K562 (cell line): Measurements from ENCODE around the gene SSBP1. TPM values are rescaled to one million over a fixed set of nuclear protein-coding genes. Genes with fewer than 3 reads are reported as not detected.

Experiments used
- ATAC-seq: fragments of 200-7000 bp; cut with Tn5 transposase; 3 replicates; pipeline ENCODE4 v1.9.1; 2020; ENCODE audit warnings: moderate library complexity
- BruUV-seq: library from RNA; stranded (reverse); fragments of 400-500 nt; replicated peaks from 2 replicates; lab custom pipeline; 2021; lab: Mats Ljungman, UMichigan
- CTCF ChIA-PET: fragments of 300-600 bp; formaldehyde crosslinking; extraction: SDS; loops from one replicate; lab custom pipeline; 2021; ENCODE audit warnings: low intra/inter-chr PET ratio; lab: Yijun Ruan, JAX
- POLR2A ChIA-PET: fragments of 300-600, 350-650 bp; sonication (Branson Sonifier 250); formaldehyde crosslinking; extraction: SDS; loops from one replicate; lab custom pipeline; 2021; ENCODE audit warnings: antibody characterized with exemption, inconsistent platforms; lab: Yijun Ruan, JAX
- DNase-seq, 4 experiments: peaks; one replicate each; pipeline versions ENCODE4 v3.0.0 to v3.0.0-alpha.2; 2011 to 2018; ENCODE audit warnings: low spot score in 3 of 4, mixed read lengths in 3 of 4; ENCODE audit errors: extremely low read depth in 1 of 4
- FAIRE-seq: peaks from 2 replicates; lab custom pipeline; 2011; peaks lifted over from hg19 to GRCh38; lab: Jason Lieb, UNC
- H2AFZ ChIP-seq: 2 replicates; pipeline ENCODE4 v1.6.0; 2011; ENCODE audit warnings: low read depth, low read length, control low read depth, inconsistent platforms
- H3K27ac ChIP-seq: fragments of 200-600 bp; 3 replicates; pipeline ENCODE4 v1.8.0; 2011; ENCODE audit warnings: low read depth, mild to moderate bottlenecking, control low read depth, inconsistent platforms, low read length, moderate library complexity, mixed read lengths; ENCODE audit errors: extremely low read depth
- H3K27me3 ChIP-seq, 2 experiments: fragments of 300-600 bp in 1 of 2; 2 replicates in 1 of 2; 3 replicates in 1 of 2; pipeline versions ENCODE4 v1.6.0 to v1.8.0; 2011; ENCODE audit warnings: inconsistent platforms in 2 of 2, low read length in 2 of 2, mild to moderate bottlenecking in 1 of 2, mixed read lengths in 1 of 2, moderate library complexity in 1 of 2; ENCODE audit not compliant: control insufficient read depth in 2 of 2, insufficient read depth in 2 of 2
- H3K36me3 ChIP-seq: fragments of 300-600 bp; 3 replicates; pipeline ENCODE4 v1.8.0; 2011; ENCODE audit warnings: mild to moderate bottlenecking, low read length, inconsistent platforms; ENCODE audit not compliant: control insufficient read depth, insufficient read depth
- H3K4me1 ChIP-seq, 2 experiments: fragments of 200-600 bp in 1 of 2; replicated peaks in 1 of 2; 2 replicates in 1 of 2; 3 replicates in 1 of 2; pipeline versions ENCODE4 v1.5.1 to v1.8.0; 2011; ENCODE audit warnings: inconsistent platforms in 2 of 2, low read length in 2 of 2, mild to moderate bottlenecking in 1 of 2, mixed read lengths in 1 of 2, moderate library complexity in 1 of 2; ENCODE audit not compliant: control insufficient read depth in 2 of 2, insufficient read depth in 2 of 2
- H3K4me2 ChIP-seq: 2 replicates; pipeline ENCODE4 v1.6.1; 2011; ENCODE audit warnings: low read length, control low read depth, inconsistent platforms, mixed read lengths; ENCODE audit not compliant: insufficient read depth
- H3K4me3 ChIP-seq: fragments of 200-600 bp; sonication (generic), shearing (Covaris generic); 2 replicates; pipeline ENCODE4 v1.5.1; 2016; ENCODE audit warnings: control low read depth, inconsistent platforms
- H3K79me2 ChIP-seq: fragments of 200-600 bp; 3 replicates; pipeline ENCODE4 v1.8.0; 2011; ENCODE audit warnings: low read length, inconsistent platforms; ENCODE audit not compliant: control insufficient read depth, insufficient read depth
- H3K9ac ChIP-seq, 2 experiments: 2 replicates each; pipeline versions ENCODE4 v1.6.0 to v1.6.1; 2011; ENCODE audit warnings: low read depth in 2 of 2, low read length in 2 of 2, control low read depth in 1 of 2, inconsistent platforms in 1 of 2, mild to moderate bottlenecking in 1 of 2, mixed read lengths in 1 of 2; ENCODE audit not compliant: insufficient read depth in 1 of 2
- H3K9me1 ChIP-seq: one replicate; pipeline ENCODE4 v1.6.0; 2011; ENCODE audit warnings: inconsistent platforms, mild to moderate bottlenecking, low read length, moderate library complexity; ENCODE audit not compliant: control insufficient read depth, insufficient read depth
- H3K9me3 ChIP-seq: replicated peaks from 2 replicates; pipeline ENCODE4 v1.5.1; 2011; ENCODE audit warnings: low read depth, low read length, inconsistent platforms; ENCODE audit not compliant: control insufficient read depth, insufficient read depth
- H4K20me1 ChIP-seq: replicated peaks from 2 replicates; pipeline ENCODE4 v1.6.1; 2011; ENCODE audit warnings: low read length, inconsistent platforms, mixed read lengths; ENCODE audit not compliant: control insufficient read depth, insufficient read depth
- AFF4 ChIP-seq: sonication (generic); formaldehyde crosslinking; IDR thresholded peaks from 2 replicates; pipeline ENCODE4 v1.8.0; 2023; ENCODE audit warnings: mild to moderate bottlenecking, missing genetic modification reagents
- MCM5 ChIP-seq: fragments of 450-650 bp; IDR thresholded peaks from 2 replicates; pipeline ENCODE4 v1.6.1; 2016; ENCODE audit warnings: low read depth
- MYC ChIP-seq, 2 experiments: fragments of 250-450 bp in 1 of 2; sonication (Bioruptor Pico) in 1 of 2; IDR thresholded peaks; 2 replicates each; pipeline versions ENCODE4 v1.5.1 to v1.6.1; 2012 to 2021; ENCODE audit warnings: low read depth in 2 of 2, borderline replicate concordance in 1 of 2, improper control_type of control experiment in 1 of 2, low read length in 1 of 2, mild to moderate bottlenecking in 1 of 2, moderate library complexity in 1 of 2
- TAF1 ChIP-seq: IDR thresholded peaks from 2 replicates; pipeline ENCODE4 v1.6.1; 2011; ENCODE audit warnings: mild to moderate bottlenecking, low read length, moderate library complexity; ENCODE audit not compliant: insufficient read depth, control insufficient read depth, severe bottlenecking; ENCODE audit errors: extremely low read depth
- TEAD2 ChIP-seq: fragments of 450-650 bp; IDR thresholded peaks from 2 replicates; pipeline ENCODE4 v1.6.1; 2016; ENCODE audit warnings: missing genetic modification characterization, control low read depth, missing compliant biosample characterization
- TEAD4 ChIP-seq, 2 experiments: sonication (generic) in 1 of 2; formaldehyde crosslinking in 1 of 2; IDR thresholded peaks; 2 replicates each; pipeline versions ENCODE4 v1.6.1 to v1.8.0; 2012 to 2022; ENCODE audit warnings: borderline replicate concordance in 1 of 2, inconsistent platforms in 1 of 2, low read length in 1 of 2, mild to moderate bottlenecking in 1 of 2, missing genetic modification reagents in 1 of 2
- TFE3 ChIP-seq: fragments of 450-650 bp; formaldehyde crosslinking; IDR thresholded peaks from 2 replicates; pipeline ENCODE4 v1.4.0; 2020; ENCODE audit warnings: mild to moderate bottlenecking, mixed read lengths
- ZNF140 ChIP-seq: fragments of 250-450 bp; sonication (Bioruptor Pico); IDR thresholded peaks from 2 replicates; pipeline ENCODE4 v1.8.0; 2021; ENCODE audit warnings: moderate library complexity, mild to moderate bottlenecking, inconsistent platforms
- ZNF644 ChIP-seq: fragments of 200-800 bp; sonication (Bioruptor generic); IDR thresholded peaks from 2 replicates; pipeline ENCODE4 v1.6.1; 2016; ENCODE audit warnings: low read depth, missing genetic modification characterization, missing compliant biosample characterization
- WGBS: fragments of 100-300 bp; shearing (Covaris generic); methylation state at CpG from one replicate; pipeline ENCODE4 v1.1.6; 2016; ENCODE audit warnings: low coverage, mixed read lengths; ENCODE audit not compliant: insufficient coverage; ENCODE audit errors: missing lambda C conversion rate; 5-methylcytosine and 5-hydroxymethylcytosine counted together
- in situ Hi-C: fragments of 300-500 bp; cut with MboI; formaldehyde crosslinking; loops from 4 replicates; pipeline ENCODE4 v1.15.0; 2018; ENCODE audit warnings: inconsistent platforms, mixed read lengths
- intact Hi-C: fragments of 100-400 bp; cut with micrococcal nuclease; formaldehyde crosslinking; loops from 2 replicates; pipeline ENCODE4 v1.14.2; 2022
- polyA plus RNA-seq, 8 experiments: library from polyadenylated mRNA; depleted of rRNA in 4 of 8; stranded (reverse) in 5 of 8; unstranded in 3 of 8; fragments of >200 nt; fragmentation: Nextera tagmentation in 2 of 8; fragmentation: Illumina TruSeq in 1 of 8; extraction: Ambion mirVana in 2 of 8; extraction: Trizol in 1 of 8; gene quantifications; 2 replicates each; pipeline versions ENCODE4 v1.2.1 to v1.2.3, GENCODE V29; 2011 to 2014; ENCODE audit warnings: inconsistent platforms in 1 of 8, missing spikeins in 1 of 8
- total RNA-seq, 7 experiments: library from RNA; depleted of rRNA in 6 of 7; stranded (reverse); fragments of >200 nt in 6 of 7; fragmentation: Illumina TruSeq in 2 of 7; extraction: Trizol in 2 of 7; gene quantifications; 2 replicates each; pipeline versions ENCODE4 v1.2.1 to v1.2.3, GENCODE V29; 2011 to 2021; ENCODE audit warnings: low replicate concordance in 1 of 7

The SSBP1 gene
- total and polyA plus RNA-seq, 9 of the 15 experiments (the other 6 are each of a cell fraction or from before 2014, with no cell fraction given), result 404 to 1,996 (median 835) TPM

GRCh38 chr7:141713890-141714289 is 24.3 kb upstream of the SSBP1 start:
- intact Hi-C loops, result no loop called here
- Histone ChIP-seq H3K36me3 (no peaks in the 10 kb centered on the region), H2AFZ (no peak overlapping the region), H3K4me3 (no peak overlapping the region), H3K9ac (no peak overlapping the region), H3K79me2 (no peaks in the 10 kb centered on the region), H3K9me1 (no peaks in the 10 kb centered on the region), H3K27me3 (peaks cover 5 to 11% of the 10 kb centered on the region in 2 experiments; a peak in 2 of 5 replicates), H3K4me1 (no peaks in the 10 kb centered on the region), H3K27ac (no peak overlapping the region), H3K9me3 (no peaks in the 10 kb centered on the region), H4K20me1 (no peaks in the 10 kb centered on the region), H3K4me2 (no peak overlapping the region)
- no peak for DNase-seq
- CTCF ChIA-PET, result no interaction called here
- no peak for ATAC-seq
- TF ChIP-seq TEAD2 (tag) (no peak), TEAD4 (IDR thresholded peaks at IDR 0.05; ENCODE audit: low read length) (no peak), TEAD4 (CRISPR knock-in tag; IDR thresholded peaks at IDR 0.05; ENCODE audit: borderline replicate concordance) (no peak), MCM5 (no peak), MYC (IDR thresholded peaks at IDR 0.05; ENCODE audit: low read depth, low read length) (no peak), MYC (CRISPR knock-in tag; IDR thresholded peaks at IDR 0.05; ENCODE audit: borderline replicate concordance, low read depth) (no peak), TAF1 (no peak)
- FAIRE-seq, result no peak
- in situ Hi-C loops, result no loop called here
- POLR2A ChIA-PET, result interaction anchor here (0.5 kb wide), 2 partner anchors 16 kb away, joined by 3 read pairs; no protein-coding TSS in a partner anchor
- WGBS, result 0% methylated on average over 1 of the region's 1 CpG
- BruUV-seq, result no TSS peak

GRCh38 chr7:141714571-141714970 is 23.6 kb upstream of the SSBP1 start:
- Histone ChIP-seq H3K4me2 (no peak overlapping the region), H2AFZ (no peak overlapping the region), H3K36me3 (no peaks in the 10 kb centered on the region), H3K27me3 (peaks cover 3 to 6% of the 10 kb centered on the region in 2 experiments; a peak in 2 of 5 replicates), H4K20me1 (no peaks in the 10 kb centered on the region), H3K4me3 (no peak overlapping the region), H3K79me2 (no peaks in the 10 kb centered on the region), H3K9me3 (no peaks in the 10 kb centered on the region), H3K9ac (no peak overlapping the region), H3K9me1 (no peaks in the 10 kb centered on the region), H3K4me1 (no peaks in the 10 kb centered on the region), H3K27ac (no peak overlapping the region)
- ChIA-PET CTCF (no interaction called here), POLR2A (interaction anchor here (0.5 kb wide), 1 partner anchor 15 kb away, joined by 3 read pairs; no protein-coding TSS in a partner anchor)
- BruUV-seq, result no TSS peak
- no peak for ATAC-seq
- intact Hi-C loops (no loop called here), in situ Hi-C loops (no loop called here)
- no peak for FAIRE-seq
- DNase-seq, result no peak
- TF ChIP-seq ZNF644 (tag) (no peak), ZNF140 (CRISPR knock-in tag) (no peak), TFE3 (CRISPR knock-in tag) (no peak), AFF4 (no peak)
- WGBS, result 0% methylated on average over 2 of the region's 2 CpGs
